NCI-H526 treated with DMSO at 0.1 percent for 48 hours (cell line): ENCODE results near the gene CENPU.

Source experiments
- DNase-seq: peaks from one replicate; lab custom pipeline; 2025; lab: John Stamatoyannopoulos, UW

CENPU gene

GRCh38 chr4:184712322-184712721 lies 21.6 kb downstream of the CENPU start:
- DNase-seq: no peak

GRCh38 chr4:184706453-184706852 lies 27.4 kb downstream of the CENPU start:
- DNase-seq: no peak

GRCh38 chr4:184705692-184706091 lies 28.2 kb downstream of the CENPU start:
- DNase-seq: no peak

GRCh38 chr4:184702114-184702513 lies 31.8 kb downstream of the CENPU start:
- DNase-seq: no peak

GRCh38 chr4:184699941-184700340 lies 34.0 kb downstream of the CENPU start:
- DNase-seq: no peak

- DNase-seq: no peak
Measured at GRCh38 chr4:184697956-184698355, 35.9 kb downstream of the CENPU start.

- no peak for DNase-seq
Measured at GRCh38 chr4:184695178-184695896, 38.6 kb downstream of the CENPU start.

GRCh38 chr4:184694412-184694956 lies 39.4 kb downstream of the CENPU start:
- no peak for DNase-seq

- no peak for DNase-seq
Measured at GRCh38 chr4:184693056-184693455, 40.8 kb downstream of the CENPU start.

- DNase-seq: no peak
Measured at GRCh38 chr4:184689681-184690080, 44.2 kb downstream of the CENPU start.

GRCh38 chr4:184688447-184688846 lies 45.4 kb downstream of the CENPU start:
- no peak for DNase-seq

- DNase-seq: no peak
Measured at GRCh38 chr4:184688005-184688404, 45.9 kb downstream of the CENPU start.

- no peak for DNase-seq
Measured at GRCh38 chr4:184684491-184685189, 49.3 kb downstream of the CENPU start.

GRCh38 chr4:184681916-184682315 lies 52.0 kb downstream of the CENPU start:
- DNase-seq: no peak

- DNase-seq: no peak
Measured at GRCh38 chr4:184680698-184681097, 53.2 kb downstream of the CENPU start.

- no peak for DNase-seq
Measured at GRCh38 chr4:184675821-184676492, 57.9 kb downstream of the CENPU start.

GRCh38 chr4:184675018-184675417 lies 58.9 kb downstream of the CENPU start:
- DNase-seq: no peak

GRCh38 chr4:184674011-184674410 lies 59.9 kb downstream of the CENPU start:
- no peak for DNase-seq

- no peak for DNase-seq
Measured at GRCh38 chr4:184672741-184673140, 61.2 kb downstream of the CENPU start.

GRCh38 chr4:184671101-184671500 lies 62.8 kb downstream of the CENPU start:
- no peak for DNase-seq

GRCh38 chr4:184669251-184669650 lies 64.6 kb downstream of the CENPU start:
- no peak for DNase-seq

GRCh38 chr4:184668511-184669114 lies 65.3 kb downstream of the CENPU start:
- DNase-seq: no peak
